GM21619 (cell line): ENCODE data around the gene TMEM185A.
"Not testable (repeated sequence)": the region's sequence is repeated elsewhere in the genome, so short reads cannot be mapped to it uniquely, and the experiment has no call there.

Experiments used
- ATAC-seq: cut with Tn5 transposase; IDR thresholded peaks from one replicate; pipeline ENCODE4 v1.9.1; 2021; ENCODE audit not compliant: unreplicated experiment

Gene TMEM185A

GRCh38 chrX:149631234-149632165 lies at the start of gene TMEM185A:
TSS of gene TMEM185A (minus strand) at chrX:149631792. CDS start at chrX:149631580, 212 bp downstream.
- peak; percentile 88 for ATAC-seq

GRCh38 chrX:149681182-149681581 lies 49.6 kb upstream of the TMEM185A start:
- no peak for ATAC-seq

GRCh38 chrX:149679164-149679678 lies 47.6 kb upstream of the TMEM185A start:
- ATAC-seq: not testable (repeated sequence)

GRCh38 chrX:149675554-149675953 lies 44.0 kb upstream of the TMEM185A start:
- ATAC-seq: not testable (repeated sequence)

- ATAC-seq: not testable (repeated sequence)
Observed at GRCh38 chrX:149675088-149675487, 43.5 kb upstream of the TMEM185A start.

GRCh38 chrX:149660613-149661012 lies 29.0 kb upstream of the TMEM185A start:
- not testable (repeated sequence) for ATAC-seq

- ATAC-seq: not testable (repeated sequence)
Observed at GRCh38 chrX:149656260-149656884, 24.8 kb upstream of the TMEM185A start.

- no peak for ATAC-seq
Observed at GRCh38 chrX:149652232-149652981, 20.8 kb upstream of the TMEM185A start.

- ATAC-seq: peak; percentile 57
Observed at GRCh38 chrX:149650162-149650561, 18.6 kb upstream of the TMEM185A start.

GRCh38 chrX:149648932-149649331 lies 17.3 kb upstream of the TMEM185A start:
- ATAC-seq: no peak

GRCh38 chrX:149647505-149647904 lies 15.9 kb upstream of the TMEM185A start:
- no peak for ATAC-seq

- no peak for ATAC-seq
Observed at GRCh38 chrX:149643496-149643895, 11.9 kb upstream of the TMEM185A start.

GRCh38 chrX:149641835-149642234 lies 10.2 kb upstream of the TMEM185A start:
- no peak for ATAC-seq

- ATAC-seq: no peak
Observed at GRCh38 chrX:149641432-149641831, 9.8 kb upstream of the TMEM185A start.

- ATAC-seq: no peak
Observed at GRCh38 chrX:149639568-149639967, 8.0 kb upstream of the TMEM185A start.

- no peak for ATAC-seq
Observed at GRCh38 chrX:149638860-149639259, 7.3 kb upstream of the TMEM185A start.

GRCh38 chrX:149633511-149633910 lies 1.9 kb upstream of the TMEM185A start:
- no peak for ATAC-seq

GRCh38 chrX:149630681-149631233 lies 835 bp downstream of the TMEM185A start:
- ATAC-seq: no peak

- no peak for ATAC-seq
Observed at GRCh38 chrX:149629730-149630387, 1.7 kb downstream of the TMEM185A start.

- ATAC-seq: no peak
Observed at GRCh38 chrX:149628768-149629167, 2.8 kb downstream of the TMEM185A start.
